ENCODE data around the gene WASF2. TPM values are rescaled to one million over a fixed set of nuclear protein-coding genes. Genes with fewer than 3 reads are reported as not detected.

The WASF2 gene
- total and polyA plus RNA-seq, 2 of the 8 experiments (the other 6 are each of a cell fraction or from before 2014, with no cell fraction given), result 32.1 to 86.6 TPM

DNA sequence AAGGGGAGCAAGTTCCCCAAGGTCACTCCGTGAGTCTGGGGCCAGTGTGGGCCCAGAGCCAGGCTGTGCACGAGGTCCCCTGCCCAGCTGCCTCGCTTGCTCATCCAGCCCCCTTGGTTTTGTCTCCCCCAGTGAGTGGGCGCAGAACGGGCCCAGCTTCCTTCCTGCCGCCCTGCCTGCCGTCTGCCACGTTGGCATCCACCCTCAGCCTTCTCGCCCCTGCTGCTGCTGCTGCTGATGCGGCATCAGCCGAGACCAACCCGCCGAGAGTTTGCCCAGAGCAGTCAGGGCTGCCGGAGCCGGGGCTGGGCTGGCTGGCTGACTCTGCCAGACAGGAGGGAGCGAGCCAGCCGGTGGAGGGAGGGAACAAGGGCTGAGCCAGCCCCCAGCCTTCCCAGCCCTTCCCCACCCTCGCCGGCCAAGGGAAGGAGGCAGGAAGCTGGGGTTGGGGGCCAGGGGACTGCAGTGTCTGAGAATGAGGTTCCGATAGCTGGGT, 31.4 kb upstream of the WASF2 start:
- CTCF ChIA-PET (ENCODE audit: partially characterized antibody), result interaction anchor here (0.8 to 8.6 kb wide), 10 partner anchors 13 to 123 kb away, joined by 3 to 110 read pairs (median 4); partner anchors contain the start of gene AHDC1
- 0 out of 2 replicates have a peak overlapping the region, but pooled peaks have one; percentile 98 for H2BK15ac ChIP-seq (ENCODE audit: low read length)
- H2AFZ ChIP-seq (ENCODE audit: low read length), result no peak overlapping the region
- no peaks in the 10 kb centered on the region for H3K9me3 ChIP-seq (ENCODE audit: insufficient read depth in 2 of 2, low read depth in 1 of 2, low read length in 1 of 2)
- 85% methylated on average over 18 of the region's 20 CpGs; no CpG with 5 or more reads in 1 of the 2 experiments for WGBS, 2 experiments (ENCODE audit: extremely low coverage in 1 of 2, insufficient coverage in 1 of 2, insufficient read length in 1 of 2, insufficient replicate concordance in 2 of 2, low coverage in 1 of 2, low lambda C conversion rate in 2 of 2, missing lambda C conversion rate in 1 of 2)
- H3K4me2 ChIP-seq (ENCODE audit: insufficient read depth in 1 of 2, low read depth in 2 of 2, low read length in 2 of 2), result no peak overlapping the region
- no peak overlapping the region for H3K4ac ChIP-seq (replicated peaks; ENCODE audit: insufficient read length, low read depth, low read length)
- TF ChIP-seq EZH2 (IDR thresholded peaks at IDR 0.05; ENCODE audit: low read depth, low read length, severe bottlenecking), result no peak
- TF ChIP-seq RXRA (IDR thresholded peaks at IDR 0.05; ENCODE audit: insufficient read depth, low read depth, low read length), result no peak
- no peak for TF ChIP-seq GABPA (IDR thresholded peaks at IDR 0.05; ENCODE audit: borderline replicate concordance, insufficient read depth, low read length)
- TF ChIP-seq CTBP2 (IDR thresholded peaks at IDR 0.05; ENCODE audit: borderline replicate concordance, insufficient read depth, insufficient read length, low read length), result no peak
- peaks cover 3% of the 10 kb centered on the region; the same call in 1 of the 2 replicates for H3K23me2 ChIP-seq (ENCODE audit: low read depth, low read length)
- H2AK5ac ChIP-seq (ENCODE audit: low read depth, low read length), result no peak overlapping the region; the same call in 1 of the 2 replicates
- no peaks in the 10 kb centered on the region for H3K36me3 ChIP-seq (ENCODE audit: control insufficient read depth in 2 of 4, insufficient read depth in 4 of 4, low read length in 3 of 4)
- no peaks in the 10 kb centered on the region for H4K20me1 ChIP-seq (replicated peaks in 1 of 2; ENCODE audit: control insufficient read depth in 1 of 2, insufficient read depth in 2 of 2, low read length in 2 of 2)
- FAIRE-seq (no peak), DNase-seq (ENCODE audit: low read depth in 1 of 2, low spot score in 2 of 2) (no peak)
- H4K5ac ChIP-seq (ENCODE audit: insufficient read length, low read depth, low read length), result no peak overlapping the region
- no peak overlapping the region for H3K9ac ChIP-seq (replicated peaks in 1 of 4; ENCODE audit: extremely low read depth in 1 of 4, low read depth in 3 of 4, low read length in 3 of 4)
- peak overlapping the region; percentile 97; the same call in 1 of the 2 replicates for H2BK12ac ChIP-seq (ENCODE audit: low read depth, low read length)
- H3K14ac ChIP-seq (ENCODE audit: insufficient read length), result no peak overlapping the region
- no peak overlapping the region for H3K56ac ChIP-seq (replicated peaks; ENCODE audit: insufficient read length, low read depth, low read length)
- H3K4me1 ChIP-seq (replicated peaks in 1 of 4; ENCODE audit: control insufficient read depth in 3 of 4, insufficient read depth in 4 of 4, low read length in 3 of 4), result peaks cover 4 to 48% (median 35%) of the 10 kb centered on the region in 4 experiments
- POLR2A ChIA-PET (ENCODE audit: partially characterized antibody), result interaction anchor here (1.0 kb wide), 1 partner anchor 15 kb away, joined by 4 read pairs; no protein-coding TSS in a partner anchor
- no peak overlapping the region for H3K23ac ChIP-seq (ENCODE audit: insufficient read length)
- no peaks in the 10 kb centered on the region for H3K27me3 ChIP-seq (replicated peaks in 1 of 4; ENCODE audit: control insufficient read depth in 3 of 4, extremely low read depth in 1 of 4, insufficient read depth in 3 of 4, low read length in 3 of 4)
- no peak overlapping the region; the same call in 1 of the 2 replicates for H2BK20ac ChIP-seq (ENCODE audit: low read length)
- no peaks in the 10 kb centered on the region for H3K79me1 ChIP-seq (ENCODE audit: low read depth, low read length)
- H3K27ac ChIP-seq (ENCODE audit: low read depth, low read length), result no peak overlapping the region
- no peak overlapping the region for H3K4me3 ChIP-seq (ENCODE audit: extremely low read depth in 1 of 4, insufficient read depth in 2 of 4, low read depth in 3 of 4, low read length in 4 of 4)
- peak overlapping the region; percentile 66; the same call in 1 of the 2 replicates for H2BK5ac ChIP-seq (ENCODE audit: low read depth, low read length)
- no peaks in the 10 kb centered on the region for H3K79me2 ChIP-seq (ENCODE audit: control insufficient read depth in 1 of 2, insufficient read depth in 2 of 2, low read length in 2 of 2)
- no peak overlapping the region for H2BK120ac ChIP-seq (replicated peaks; ENCODE audit: low read depth, low read length)
- H4K8ac ChIP-seq (ENCODE audit: extremely low read depth, insufficient read depth, low read length), result no peak overlapping the region
- no peak overlapping the region for H3K18ac ChIP-seq (ENCODE audit: extremely low read depth, low read length)
- H4K91ac ChIP-seq (replicated peaks; ENCODE audit: insufficient read length, low read length), result no peak overlapping the region

Measured in H1 (cell line).